ENCODE data around the gene RARS2.

GRCh38 chr6:87501809-87502572, 87.8 kb downstream of the RARS2 start:
- no peak for TF ChIP-seq POLR2A (IDR thresholded peaks at IDR 0.05)
- no peak for TF ChIP-seq CTCF (IDR thresholded peaks at IDR 0.05 in 4 of 5, conservative IDR thresholded peaks at IDR 0.05 in 1 of 5)

All from gastrocnemius medialis (tissue), 4 donors.